ENCODE results near the gene NOS1.

DNA sequence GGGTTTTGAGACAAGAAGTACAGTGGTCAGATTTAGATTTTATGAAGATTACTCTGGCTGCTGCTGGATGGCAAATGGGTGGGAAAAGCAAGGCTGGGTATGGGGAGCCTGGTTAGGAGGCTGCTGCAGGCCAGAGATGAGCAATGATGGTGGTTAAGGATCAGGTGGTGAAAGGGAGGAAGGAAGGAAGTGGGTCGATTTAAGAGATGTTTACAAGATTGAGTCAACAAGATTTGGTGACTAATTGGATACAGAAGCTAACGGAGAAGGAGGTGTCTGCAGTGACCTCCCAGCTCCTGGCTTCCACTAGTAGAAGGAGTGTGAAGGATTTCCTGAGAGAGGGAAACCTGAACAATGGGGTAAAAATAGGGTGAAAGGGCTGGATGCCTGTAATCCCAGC, 18.7 kb downstream of the NOS1 start:
- no peak for TF ChIP-seq POLR2A (IDR thresholded peaks at IDR 0.05; ENCODE audit: low read depth, low read length)
- TF ChIP-seq TAF1 (IDR thresholded peaks at IDR 0.05; ENCODE audit: low read depth, low read length): no peak
- no peak for TF ChIP-seq POLR2AphosphoS5 (IDR thresholded peaks at IDR 0.05; ENCODE audit: low read depth, low read length)
